Stimulated activated CD4-positive, alpha-beta T cell treated with anti-CD3 and anti-CD28 coated beads, Interleukin-2, amount 100 ng/mL, for 4 hours (primary cell): ENCODE data around the gene BANF2.
"Not testable (repeated sequence)": the region's sequence is repeated elsewhere in the genome, so short reads cannot be mapped to it uniquely, and the experiment has no call there.

Experiments
- DNase-seq: peaks from one replicate; pipeline ENCODE4 v3.0.0-alpha.2; 2020; ENCODE audit warnings: low read depth

Gene BANF2

DNA sequence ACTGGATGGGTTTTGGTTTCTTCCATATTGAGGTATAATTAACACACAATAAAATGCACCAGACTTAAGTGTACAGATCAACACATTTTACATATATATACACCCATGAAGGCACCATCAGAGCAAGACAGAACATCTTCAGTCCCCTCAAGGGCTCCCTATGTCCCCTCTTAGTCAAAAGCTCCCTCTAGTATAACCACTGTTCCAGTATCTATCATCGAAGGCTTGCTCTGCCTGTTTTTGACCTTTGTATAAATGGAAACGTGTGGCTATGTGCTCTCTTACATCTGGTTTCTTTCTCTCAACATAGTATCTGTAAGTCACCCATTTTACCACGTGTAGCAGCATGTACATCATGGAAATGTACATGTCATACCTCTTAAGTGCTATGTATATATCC lies 66.5 kb downstream of the BANF2 start:
- DNase-seq = no peak

- no peak for DNase-seq
These were observed 67.9 kb downstream of the BANF2 start for GRCh38 chr20:17767624-17768023.

DNA sequence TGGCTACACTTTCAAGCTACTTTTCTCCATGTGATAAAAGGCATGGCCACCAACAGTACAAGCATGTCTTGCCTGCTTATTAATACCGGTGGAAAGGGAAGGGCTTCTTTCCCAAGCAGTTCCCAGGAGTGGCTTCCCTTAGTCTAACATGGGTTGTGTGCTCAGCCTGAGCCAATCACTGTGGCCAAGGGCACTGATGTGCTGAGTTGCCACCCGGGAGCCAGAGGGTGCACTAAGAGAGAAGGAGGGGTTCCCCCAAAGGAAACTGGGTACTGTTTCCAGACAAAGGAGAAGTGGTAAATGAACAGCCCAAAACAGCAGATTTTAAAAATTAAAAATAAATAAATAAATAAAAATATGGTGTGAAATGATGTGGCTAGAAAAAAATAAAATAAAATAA lies 68.5 kb downstream of the BANF2 start:
- DNase-seq = no peak

DNA sequence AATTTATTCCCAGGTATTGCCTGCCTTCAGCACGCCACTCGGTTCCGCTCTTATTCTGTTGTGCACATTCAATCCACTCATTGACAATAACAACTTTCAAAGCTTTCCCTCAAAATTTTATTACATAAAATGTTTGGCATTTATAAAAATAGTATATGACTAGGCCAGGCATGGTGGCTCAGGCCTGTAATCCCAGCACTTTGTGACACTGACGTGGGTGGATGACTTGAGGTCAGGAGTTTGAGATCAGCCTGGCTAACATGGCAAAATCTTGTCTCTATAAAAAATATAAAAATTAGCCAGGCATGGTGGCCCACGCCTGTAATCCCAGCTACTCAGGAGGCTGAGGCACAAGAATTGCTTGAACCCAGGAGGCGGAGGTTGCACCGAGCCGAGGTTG lies 70.0 kb downstream of the BANF2 start:
- DNase-seq = not testable (repeated sequence)

DNA sequence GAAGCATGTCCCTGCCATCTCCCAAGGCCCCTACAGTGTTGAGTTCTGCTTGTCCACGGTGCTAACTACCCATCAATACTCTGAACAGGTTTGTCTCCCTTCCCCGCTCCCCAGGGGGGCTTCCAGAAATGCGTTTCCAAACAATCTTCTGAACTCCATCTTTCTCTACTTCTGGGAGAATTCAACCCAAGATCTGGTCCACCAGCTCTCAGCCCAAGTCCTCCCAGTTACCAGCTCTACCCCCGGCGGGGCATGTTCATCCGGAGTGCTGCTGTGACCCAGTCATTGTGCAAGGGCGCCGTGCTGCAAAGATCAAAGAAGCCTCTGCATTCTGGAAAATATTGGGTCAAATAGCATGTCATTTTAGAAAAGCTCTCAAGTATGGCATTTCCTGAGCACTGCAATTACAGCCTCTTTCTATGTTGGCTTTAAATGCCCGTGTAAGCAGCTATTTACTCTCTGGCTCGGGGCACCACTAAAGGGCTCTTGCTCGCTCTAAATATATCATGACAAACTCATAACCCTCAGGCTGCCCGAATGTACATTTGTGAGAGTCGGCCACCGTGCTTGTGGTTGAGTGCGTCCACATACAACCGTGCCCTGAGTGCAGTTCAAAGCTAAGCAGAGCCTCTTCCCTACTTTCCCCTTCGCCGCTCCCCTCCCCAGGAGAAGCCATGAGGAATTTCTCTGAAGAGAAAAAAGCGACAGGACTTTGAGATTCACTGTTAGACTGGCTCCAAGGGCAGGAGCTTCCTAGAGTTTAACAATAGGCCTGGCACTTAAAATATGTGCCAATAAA lies 71.6 kb downstream of the BANF2 start:
- DNase-seq = no peak

DNA sequence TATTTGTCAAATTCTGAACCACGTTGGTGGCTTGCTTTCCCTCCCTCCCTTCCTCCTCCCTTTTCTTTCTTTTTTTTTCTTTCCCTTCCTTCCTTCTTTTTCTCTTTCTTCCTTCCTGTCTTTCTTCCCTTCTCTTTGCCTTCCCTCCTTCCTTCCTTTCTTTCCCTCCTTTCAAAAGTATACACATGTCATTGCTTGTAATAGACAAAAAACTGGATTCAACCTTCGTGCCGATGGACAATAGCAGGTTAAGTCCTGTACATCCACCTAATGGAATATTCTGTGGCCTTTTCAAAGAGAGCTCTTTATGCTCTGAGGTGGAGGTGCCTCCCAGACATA lies 72.2 kb downstream of the BANF2 start:
- DNase-seq = no peak

DNA sequence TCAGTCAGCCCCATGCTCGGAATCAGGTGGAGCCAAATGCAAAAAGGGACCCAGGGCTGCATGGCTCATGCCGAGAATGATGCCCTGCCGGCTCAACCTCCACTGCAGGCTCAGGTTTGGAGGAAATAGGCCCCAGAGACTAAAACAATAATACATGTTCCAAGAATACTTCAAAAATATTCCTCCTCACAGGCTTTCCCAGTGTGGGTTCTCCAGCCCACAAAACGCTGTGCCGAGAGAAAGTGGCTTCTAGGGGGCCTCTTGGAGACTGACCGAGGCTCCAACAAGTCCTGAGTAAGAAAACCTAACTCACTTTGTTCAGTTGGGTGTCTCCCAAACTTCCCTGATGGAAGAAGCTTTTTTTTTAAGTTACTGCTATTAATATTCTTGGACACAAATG lies 73.9 kb downstream of the BANF2 start:
- no peak for DNase-seq

DNA sequence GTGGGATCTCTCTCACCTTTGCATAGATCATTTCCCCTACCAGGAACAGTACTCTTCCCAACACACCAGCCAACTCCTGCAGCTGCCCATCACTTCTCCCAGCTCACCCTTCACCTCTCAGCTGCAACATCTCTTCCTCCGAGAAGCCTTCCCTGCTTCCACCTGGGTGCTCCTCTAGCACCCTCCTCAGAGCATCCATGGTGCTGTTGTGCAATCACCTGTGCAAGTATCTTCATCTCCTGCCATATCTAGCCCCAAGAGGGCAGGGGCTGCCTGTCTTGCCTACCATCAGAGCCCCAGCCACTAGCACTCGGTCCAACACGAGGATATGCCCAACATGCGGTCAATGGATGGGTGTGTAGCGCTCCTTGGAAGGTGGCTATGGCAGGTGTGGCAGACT lies 75.8 kb downstream of the BANF2 start:
- DNase-seq = no peak

DNA sequence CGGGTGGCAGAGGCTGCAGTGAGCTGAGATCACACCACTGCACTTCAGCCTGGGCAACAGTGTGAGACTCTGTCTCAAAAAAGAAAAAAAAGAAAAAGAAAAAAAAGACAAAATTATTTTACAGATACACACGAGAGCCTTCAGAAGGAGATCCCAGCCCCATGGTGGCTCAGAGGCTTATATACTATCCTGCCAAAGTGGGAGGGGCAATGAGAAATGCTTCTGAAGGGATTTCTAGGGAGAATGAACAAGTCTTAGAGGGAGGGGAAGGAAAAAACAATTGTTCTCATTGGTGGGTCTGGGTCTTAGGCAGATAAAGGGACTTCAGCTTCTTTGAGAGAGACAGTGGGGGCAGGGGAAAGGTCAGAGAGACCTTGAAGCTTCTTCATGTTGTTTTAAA lies 76.8 kb downstream of the BANF2 start:
- DNase-seq = no peak

GRCh38 chr20:17779011-17779410 lies 79.2 kb downstream of the BANF2 start:
- not testable (repeated sequence) for DNase-seq

DNA sequence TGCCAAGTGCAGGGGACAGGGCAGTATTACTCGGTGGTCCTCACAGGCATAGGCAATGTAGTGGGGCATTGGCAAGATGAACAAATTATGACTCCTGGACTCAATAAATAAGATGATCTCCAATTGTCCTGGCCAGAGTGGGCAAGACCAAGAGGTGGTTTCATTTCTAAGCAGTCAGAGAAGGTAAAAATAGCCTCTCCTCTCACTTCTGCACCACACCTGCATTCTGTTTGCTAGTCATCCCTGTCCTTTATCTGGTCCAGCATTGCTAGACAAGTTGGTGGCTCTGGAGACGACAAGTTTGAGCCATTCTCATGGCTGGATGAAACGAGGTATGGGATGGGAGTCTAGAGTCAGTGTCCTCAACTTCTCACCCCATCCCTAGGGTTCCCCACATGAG lies 83.0 kb downstream of the BANF2 start:
- no peak for DNase-seq

DNA sequence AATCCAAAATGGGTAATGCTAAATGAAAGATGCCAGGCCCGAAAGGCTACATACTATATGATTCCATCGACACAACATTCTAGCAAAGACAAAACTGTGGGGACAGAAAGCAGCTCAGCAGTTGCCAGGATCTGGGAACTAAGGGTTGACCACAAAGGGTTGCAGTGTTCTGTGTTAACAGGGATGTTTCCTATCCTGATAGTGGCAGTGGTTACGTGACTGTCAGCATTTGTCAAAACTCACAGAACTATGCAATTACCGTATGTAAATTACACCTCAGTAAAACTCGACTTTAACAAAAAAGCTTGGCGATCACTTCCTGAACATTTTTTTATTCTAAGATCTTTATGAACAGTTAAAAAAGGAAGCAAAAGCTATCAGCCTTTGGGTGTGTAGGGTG lies 83.9 kb downstream of the BANF2 start:
- DNase-seq = no peak

GRCh38 chr20:17785007-17785406 lies 85.2 kb downstream of the BANF2 start:
- no peak for DNase-seq
